ENCODE results near the gene ZNF669. TPM values are rescaled to one million over a fixed set of nuclear protein-coding genes. Genes with fewer than 3 reads are reported as not detected.
"Not testable (repeated sequence)": the region's sequence is repeated elsewhere in the genome, so short reads cannot be mapped to it uniquely, and the experiment has no call there.

ZNF669 gene
- polyA plus RNA-seq (2013, experiment 1 of 2; ENCODE audit: insufficient read length) = 5.0 TPM
- 5.1 TPM for polyA plus RNA-seq (2013, experiment 2 of 2; ENCODE audit: insufficient read length)

GRCh38 chr1:247103859-247104591 lies at the start of gene ZNF669:
Gene ZNF669, minus strand, starts transcription at chr1:247104356. Its CDS starts 157 bp downstream, at chr1:247104199.
- peak; percentile 95 for DNase-seq

- no peak for DNase-seq
These were observed 43.6 kb upstream of the ZNF669 start for GRCh38 chr1:247147781-247148180.

GRCh38 chr1:247147120-247147519 lies 43.0 kb upstream of the ZNF669 start:
- not testable (repeated sequence) for DNase-seq

GRCh38 chr1:247146671-247147070 lies 42.5 kb upstream of the ZNF669 start:
- no peak for DNase-seq

- no peak for DNase-seq
These were observed 41.1 kb upstream of the ZNF669 start for GRCh38 chr1:247145279-247145678.

GRCh38 chr1:247139557-247139956 lies 35.4 kb upstream of the ZNF669 start:
- not testable (repeated sequence) for DNase-seq

- DNase-seq = no peak
These were observed 27.1 kb upstream of the ZNF669 start for GRCh38 chr1:247131236-247131635.

GRCh38 chr1:247127519-247128282 lies 23.5 kb upstream of the ZNF669 start:
- DNase-seq = not testable (repeated sequence)

- DNase-seq = not testable (repeated sequence)
These were observed 22.4 kb upstream of the ZNF669 start for GRCh38 chr1:247126601-247127000.

GRCh38 chr1:247126166-247126565 lies 22.0 kb upstream of the ZNF669 start:
- not testable (repeated sequence) for DNase-seq

GRCh38 chr1:247121382-247121781 lies 17.2 kb upstream of the ZNF669 start:
- no peak for DNase-seq

- not testable (repeated sequence) for DNase-seq
These were observed 16.2 kb upstream of the ZNF669 start for GRCh38 chr1:247120408-247120668.

- DNase-seq = no peak
These were observed 15.6 kb upstream of the ZNF669 start for GRCh38 chr1:247119600-247120407.

- DNase-seq = peak; percentile 8
These were observed 14.8 kb upstream of the ZNF669 start for GRCh38 chr1:247118946-247119446.

- no peak for DNase-seq
These were observed 11.4 kb upstream of the ZNF669 start for GRCh38 chr1:247115545-247115944.

- no peak for DNase-seq
These were observed 11.0 kb upstream of the ZNF669 start for GRCh38 chr1:247115141-247115510.

GRCh38 chr1:247114351-247115140 lies 10.4 kb upstream of the ZNF669 start:
- DNase-seq = no peak

- no peak for DNase-seq
These were observed 9.6 kb upstream of the ZNF669 start for GRCh38 chr1:247113733-247114271.

- DNase-seq = no peak
These were observed 8.9 kb upstream of the ZNF669 start for GRCh38 chr1:247113094-247113497.

GRCh38 chr1:247112479-247112781 lies 8.3 kb upstream of the ZNF669 start:
- no peak for DNase-seq

- DNase-seq = peak; percentile 28
These were observed 7.7 kb upstream of the ZNF669 start for GRCh38 chr1:247111700-247112478.

All from fibroblast of skin of abdomen (primary cell).